Measurements from ENCODE around the gene TMC4. TPM values are rescaled to one million over a fixed set of nuclear protein-coding genes. Genes with fewer than 3 reads are reported as not detected.

The TMC4 gene
- total and polyA plus RNA-seq, 8 donors, result 29.1 to 74.0 (median 35.7) TPM

DNA sequence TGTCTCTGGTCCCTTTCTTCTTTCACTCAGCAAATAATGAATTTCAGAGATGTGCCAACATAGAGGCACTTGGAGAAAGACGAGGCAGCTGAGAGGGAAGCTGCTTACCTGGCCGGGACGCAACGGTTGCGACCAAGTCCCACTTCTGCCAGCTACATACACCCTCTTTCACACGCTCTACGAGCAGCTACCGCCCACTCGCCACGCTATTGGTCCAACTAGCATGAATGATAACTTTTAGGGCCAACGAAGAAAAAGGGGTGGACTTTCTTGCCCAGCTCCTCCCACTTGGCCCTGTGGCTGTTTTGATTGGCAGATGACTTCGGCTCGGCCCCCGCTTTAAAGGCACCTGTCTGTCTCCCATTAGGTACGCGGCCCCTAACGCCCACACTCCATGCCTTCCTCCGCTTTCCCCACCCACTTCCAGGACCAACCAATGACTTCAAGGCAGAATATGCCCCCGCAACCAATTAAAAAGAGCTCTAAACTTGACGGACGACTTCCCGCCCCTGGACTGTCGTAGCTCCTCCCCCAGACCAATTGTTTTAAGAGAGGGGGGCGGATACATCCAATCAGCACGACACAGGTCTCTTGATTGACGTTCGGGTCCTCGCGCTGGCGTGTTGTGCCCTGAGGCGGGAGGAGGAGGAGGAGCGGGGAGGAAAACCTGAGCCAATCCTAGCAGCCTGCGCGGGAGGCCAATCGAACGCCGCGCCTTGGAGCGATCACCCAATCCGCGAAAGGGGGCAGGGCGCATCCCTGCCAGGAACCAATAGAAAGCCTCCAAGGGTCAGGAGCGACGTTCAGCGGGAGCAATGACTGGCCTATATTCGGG lies 35.9 kb downstream of the TMC4 start:
- Histone ChIP-seq H3K27me3 (no peaks in the 10 kb centered on the region), H3K4me3 (peak overlapping the region; percentile 94 to 99), H3K27ac (peak overlapping the region in 1 of 2 donors; percentile 92), H3K36me3 (peaks cover 0 to 20% of the 10 kb centered on the region in 2 donors), H3K9me3 (no peaks in the 10 kb centered on the region), H3K4me1 (peaks cover 17 to 52% of the 10 kb centered on the region in 2 donors)
- DNase-seq (peak; percentile 98 to 100 (median 100)), ATAC-seq (peak; percentile 89)
- TF ChIP-seq, protein P1, sequence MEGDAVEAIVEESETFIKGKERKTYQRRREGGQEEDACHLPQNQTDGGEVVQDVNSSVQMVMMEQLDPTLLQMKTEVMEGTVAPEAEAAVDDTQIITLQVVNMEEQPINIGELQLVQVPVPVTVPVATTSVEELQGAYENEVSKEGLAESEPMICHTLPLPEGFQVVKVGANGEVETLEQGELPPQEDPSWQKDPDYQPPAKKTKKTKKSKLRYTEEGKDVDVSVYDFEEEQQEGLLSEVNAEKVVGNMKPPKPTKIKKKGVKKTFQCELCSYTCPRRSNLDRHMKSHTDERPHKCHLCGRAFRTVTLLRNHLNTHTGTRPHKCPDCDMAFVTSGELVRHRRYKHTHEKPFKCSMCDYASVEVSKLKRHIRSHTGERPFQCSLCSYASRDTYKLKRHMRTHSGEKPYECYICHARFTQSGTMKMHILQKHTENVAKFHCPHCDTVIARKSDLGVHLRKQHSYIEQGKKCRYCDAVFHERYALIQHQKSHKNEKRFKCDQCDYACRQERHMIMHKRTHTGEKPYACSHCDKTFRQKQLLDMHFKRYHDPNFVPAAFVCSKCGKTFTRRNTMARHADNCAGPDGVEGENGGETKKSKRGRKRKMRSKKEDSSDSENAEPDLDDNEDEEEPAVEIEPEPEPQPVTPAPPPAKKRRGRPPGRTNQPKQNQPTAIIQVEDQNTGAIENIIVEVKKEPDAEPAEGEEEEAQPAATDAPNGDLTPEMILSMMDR (IDR thresholded peaks at IDR 0.05), result no peak
- intact Hi-C loops (cut with DNase I), result no loop called here

DNA sequence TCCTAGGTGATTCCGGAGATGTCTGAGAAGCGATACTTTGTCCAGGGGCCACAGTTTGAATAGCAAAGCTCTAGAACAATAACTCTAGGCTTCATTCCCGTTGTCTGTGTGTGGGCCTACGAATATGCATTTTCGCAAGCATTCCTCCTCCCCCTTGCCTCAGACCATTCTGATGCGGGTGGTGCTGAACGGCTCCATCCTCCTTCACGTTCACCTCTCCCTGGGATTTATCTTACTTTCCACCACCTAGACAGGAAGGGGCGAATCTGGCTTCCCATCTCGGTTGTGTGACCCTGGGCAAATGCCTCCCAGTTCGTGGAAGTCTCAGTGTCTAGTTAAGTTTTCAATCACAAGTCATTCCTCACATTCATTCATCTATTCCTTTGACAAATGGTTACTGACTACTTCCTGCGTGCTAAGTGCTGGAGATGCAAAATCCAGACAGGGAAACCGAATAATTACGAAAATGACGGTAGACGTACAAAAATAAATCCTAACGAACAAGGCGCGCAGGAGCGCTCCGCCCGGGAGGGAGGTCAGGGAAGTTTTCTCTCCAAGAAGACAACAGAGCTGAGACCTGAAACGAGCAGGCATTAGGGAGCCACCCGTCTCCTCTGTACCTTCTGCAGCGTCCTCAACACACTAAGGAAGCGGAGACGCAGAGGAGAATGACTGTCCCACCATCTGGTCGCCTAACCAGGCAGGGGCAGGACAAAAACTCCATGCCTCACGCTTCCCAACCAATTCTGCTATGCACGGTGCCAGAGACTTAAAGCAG lies 36.7 kb downstream of the TMC4 start:
- Histone ChIP-seq H3K4me3 (peak overlapping the region; percentile 28 to 99), H3K36me3 (peaks cover 0 to 28% of the 10 kb centered on the region in 2 donors), H3K9me3 (no peaks in the 10 kb centered on the region), H3K27ac (peak overlapping the region in 1 of 2 donors; percentile 92), H3K4me1 (peaks cover 17 to 47% of the 10 kb centered on the region in 2 donors), H3K27me3 (no peaks in the 10 kb centered on the region)
- ATAC-seq, result no peak
- intact Hi-C loops (cut with DNase I), result no loop called here
- TF ChIP-seq, protein P1 (IDR thresholded peaks at IDR 0.05), result no peak
- DNase-seq, result peak in 1 of 4 donors; percentile 73

DNA sequence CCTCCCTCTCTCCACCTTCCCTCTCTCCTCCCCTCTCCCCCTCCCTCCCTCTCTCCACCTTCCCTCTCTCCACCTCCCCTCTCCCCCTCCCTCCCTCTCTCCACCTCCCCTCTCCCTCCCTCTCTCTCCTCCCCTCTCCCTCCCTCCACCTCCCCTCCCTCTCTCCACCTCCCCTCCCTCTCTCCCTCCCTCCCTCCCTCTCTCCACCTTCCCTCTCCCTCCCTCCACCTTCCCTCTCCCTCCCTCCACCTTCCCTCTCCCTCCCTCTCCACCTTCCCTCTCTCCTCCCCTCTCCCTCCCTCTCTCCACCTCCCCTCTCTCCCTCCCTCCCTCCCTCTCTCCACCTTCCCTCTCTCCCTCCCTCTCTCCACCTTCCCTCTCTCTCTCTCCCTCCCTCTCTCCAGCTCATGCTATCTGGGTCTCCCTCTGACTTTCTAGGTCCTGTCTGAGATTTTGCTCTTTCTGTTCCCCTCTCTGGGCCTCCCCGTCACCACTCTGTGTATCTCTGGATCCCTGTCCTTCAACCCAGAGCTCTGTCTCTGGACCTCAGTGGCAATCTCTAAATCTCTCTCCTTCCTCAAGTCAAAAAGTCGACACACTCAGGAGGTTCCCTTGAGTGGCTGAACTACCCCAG lies 38.9 kb downstream of the TMC4 start:
- Histone ChIP-seq H3K4me3 (no peak overlapping the region), H3K27me3 (no peaks in the 10 kb centered on the region), H3K4me1 (peaks cover 9 to 25% of the 10 kb centered on the region in 2 donors), H3K36me3 (peaks cover 0 to 37% of the 10 kb centered on the region in 2 donors), H3K27ac (no peak overlapping the region), H3K9me3 (no peaks in the 10 kb centered on the region)
- TF ChIP-seq, protein P1 (IDR thresholded peaks at IDR 0.05), result no peak
- DNase-seq (no peak), ATAC-seq (no peak)
- intact Hi-C loops (cut with DNase I), result no loop called here

DNA sequence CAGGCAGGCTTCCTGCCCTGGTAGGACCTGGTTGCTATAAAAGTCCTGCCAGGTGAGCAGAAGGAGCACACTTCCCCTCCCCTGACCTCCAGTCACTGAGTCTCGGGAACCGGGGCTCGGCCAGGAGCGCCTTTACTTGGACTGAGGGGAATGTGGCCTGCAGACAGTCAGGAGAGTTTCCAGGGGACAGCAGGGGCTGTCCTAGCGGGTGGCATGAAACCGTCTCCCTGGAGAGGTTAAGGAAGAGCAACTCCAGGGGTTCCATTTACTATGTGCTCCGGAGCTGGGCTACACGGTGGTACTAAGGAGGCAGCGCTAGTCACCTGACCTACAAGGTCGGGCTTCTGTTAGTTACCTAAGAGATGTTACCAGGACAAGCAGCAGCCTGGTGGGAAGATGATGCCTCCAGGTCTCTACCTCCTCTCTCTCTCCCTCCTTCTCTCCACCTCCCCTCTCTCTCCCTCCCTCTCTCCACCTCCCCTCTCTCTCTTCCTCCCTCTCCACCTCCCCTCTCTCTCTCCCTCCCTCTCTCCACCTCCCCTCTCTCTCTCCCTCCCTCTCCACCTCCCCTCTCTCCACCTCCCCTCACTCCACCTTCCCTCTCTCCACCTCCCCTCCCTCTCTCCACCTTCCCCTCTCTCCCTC lies 39.5 kb downstream of the TMC4 start:
- H3K4me3 ChIP-seq, result no peak overlapping the region
- ATAC-seq (no peak), DNase-seq (peak in 1 of 4 donors; percentile 44)
- H3K27ac ChIP-seq, result no peak overlapping the region
- no peaks in the 10 kb centered on the region for H3K27me3 ChIP-seq
- H3K4me1 ChIP-seq, result peaks cover 6 to 19% of the 10 kb centered on the region in 2 donors
- intact Hi-C loops (cut with DNase I), result no loop called here
- H3K36me3 ChIP-seq, result peaks cover 0 to 43% of the 10 kb centered on the region in 2 donors
- TF ChIP-seq, protein P1 (IDR thresholded peaks at IDR 0.05), result no peak
- H3K9me3 ChIP-seq, result no peaks in the 10 kb centered on the region

Measured in left lung (tissue), 10 donors.